Right ventricle myocardium superior (tissue), 1 donor: ENCODE data around the gene MAPK12. TPM values are rescaled to one million over a fixed set of nuclear protein-coding genes. Genes with fewer than 3 reads are reported as not detected.
A peak's percentile ranks its signal among the peaks of the same experiment; 100 is the strongest.

ENCODE experiments used
- ATAC-seq: fragments of 200-7000 bp; cut with Tn5 transposase; one replicate; pipeline ENCODE4 v1.9.1; 2020; ENCODE audit warnings: mild to moderate bottlenecking; ENCODE audit not compliant: poor library complexity
- DNase-seq: peaks from one replicate; pipeline ENCODE4 v3.0.0-alpha.2; 2020
- intact Hi-C: fragments of 100-400 bp; cut with DNase I; formaldehyde crosslinking; loops from one replicate; pipeline ENCODE4 v1.11.2; 2022
- total RNA-seq: library from RNA; stranded (reverse); fragmentation: NEBNext Ultra II Directional; extraction: Animal tissue kit (Norgen Biotek cat#: 25700); gene quantifications from one replicate; pipeline ENCODE4 v1.2.1, GENCODE V29; 2021
- donor health status: DM: no; HTN: yes; CAD: no; lungs with severe emphysema.

Gene MAPK12
- total RNA-seq, 1 donor from 2014 or later, result 13.2 TPM

GRCh38 chr22:50272044-50272802, 10.7 kb upstream of the MAPK12 start:
- DNase-seq (no peak), ATAC-seq (no peak)
- intact Hi-C loops, result no loop called here

GRCh38 chr22:50271519-50271970, 10.1 kb upstream of the MAPK12 start:
- intact Hi-C loops, result no loop called here
- ATAC-seq (peak; percentile 31), DNase-seq (peak; percentile 79)

GRCh38 chr22:50270666-50271394, 9.3 kb upstream of the MAPK12 start:
- ATAC-seq, result peak; percentile 63
- DNase-seq, result peak; percentile 83
- intact Hi-C loops, result no loop called here

GRCh38 chr22:50269970-50270665, 8.6 kb upstream of the MAPK12 start, which contains the start of gene MAPK11:
TSS of gene MAPK11 (minus strand) at chr22:50270380. CDS start at chr22:50270292, 88 bp downstream.
- intact Hi-C loops, result no loop called here
- peak; percentile 78 for DNase-seq
- ATAC-seq, result peak; percentile 28

- ATAC-seq (no peak), DNase-seq (no peak)
- intact Hi-C loops, result no loop called here
These were observed 8.1 kb upstream of the MAPK12 start for GRCh38 chr22:50269573-50269969.

- no peak for DNase-seq
- intact Hi-C loops, result no loop called here
- no peak for ATAC-seq
These were observed 7.2 kb upstream of the MAPK12 start for GRCh38 chr22:50268655-50269113.

GRCh38 chr22:50267591-50268390, 6.3 kb upstream of the MAPK12 start:
- DNase-seq, result peak; percentile 75
- ATAC-seq, result peak; percentile 79
- intact Hi-C loops, result no loop called here

- intact Hi-C loops, result no loop called here
- DNase-seq (no peak), ATAC-seq (no peak)
These were observed 5.5 kb upstream of the MAPK12 start for GRCh38 chr22:50266994-50267393.

GRCh38 chr22:50264946-50265669, 3.6 kb upstream of the MAPK12 start:
- intact Hi-C loops, result no loop called here
- DNase-seq (no peak), ATAC-seq (no peak)

GRCh38 chr22:50264104-50264745, 2.7 kb upstream of the MAPK12 start:
- no peak for ATAC-seq
- intact Hi-C loops, result no loop called here

GRCh38 chr22:50262973-50263617, 1.6 kb upstream of the MAPK12 start:
- no peak for ATAC-seq
- intact Hi-C loops, result no loop called here
- no peak for DNase-seq

More at GRCh38 chr22:50264104-50264745, 2.7 kb upstream of the MAPK12 start:
- no peak for DNase-seq

GRCh38 chr22:50262460-50262911, 1.0 kb upstream of the MAPK12 start:
- intact Hi-C loops, result no loop called here
- DNase-seq, result no peak
- ATAC-seq, result no peak

- DNase-seq, result peak; percentile 69
- peak; percentile 4 for ATAC-seq
- intact Hi-C loops, result no loop called here
These were observed 475 bp downstream of the MAPK12 start for GRCh38 chr22:50260801-50261614.

GRCh38 chr22:50260434-50260800, 1.1 kb downstream of the MAPK12 start:
- intact Hi-C loops, result no loop called here
- DNase-seq, result no peak
- no peak for ATAC-seq

GRCh38 chr22:50259302-50259701, 2.2 kb downstream of the MAPK12 start:
- DNase-seq (no peak), ATAC-seq (no peak)
- intact Hi-C loops, result no loop called here
